GM21360 (cell line): ENCODE data around the gene STK39.

ENCODE experiments used
- ATAC-seq: cut with Tn5 transposase; IDR thresholded peaks from one replicate; pipeline ENCODE4 v1.9.1; 2021; ENCODE audit warnings: mild to moderate bottlenecking, moderate library complexity; ENCODE audit not compliant: unreplicated experiment

Gene STK39

DNA sequence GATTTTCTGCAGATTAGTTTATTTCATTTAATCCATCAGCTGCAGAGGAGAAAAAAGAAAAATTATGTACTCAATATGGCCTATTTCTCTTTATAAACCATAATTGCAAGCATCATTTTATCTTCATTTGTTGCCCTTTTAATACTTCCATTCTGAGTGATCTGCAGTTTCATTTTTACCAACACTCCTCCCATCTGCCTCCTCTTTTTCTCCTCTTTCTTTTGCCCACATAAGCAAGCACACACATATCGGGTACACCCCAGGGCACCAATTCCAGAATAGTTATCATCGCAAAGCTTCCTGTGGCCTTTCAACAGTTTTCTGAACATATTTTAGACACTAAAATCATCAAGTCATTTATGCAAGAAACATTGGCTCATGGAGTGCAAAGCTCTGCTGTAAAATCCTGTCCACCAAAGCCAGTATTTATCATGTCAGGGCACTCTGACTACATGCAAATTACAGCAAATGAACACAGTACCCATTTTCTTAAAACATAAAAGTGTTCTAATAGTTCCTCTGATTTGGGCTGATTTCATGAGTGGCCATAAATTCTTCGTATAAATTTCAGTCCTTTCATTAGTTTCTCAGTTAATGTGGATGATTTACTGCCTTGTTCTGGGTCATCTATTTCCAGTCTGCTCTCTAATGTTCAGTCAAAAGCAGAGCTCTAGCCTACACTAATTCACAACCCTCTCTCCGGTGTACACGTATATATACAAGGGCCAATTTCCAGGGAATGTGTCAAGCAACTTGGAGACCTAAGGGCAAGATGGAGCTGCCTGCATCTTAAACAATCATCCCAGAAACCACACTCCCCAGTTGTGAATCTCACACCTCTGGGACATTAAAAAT lies 281.3 kb downstream of the STK39 start:
- no peak for ATAC-seq

DNA sequence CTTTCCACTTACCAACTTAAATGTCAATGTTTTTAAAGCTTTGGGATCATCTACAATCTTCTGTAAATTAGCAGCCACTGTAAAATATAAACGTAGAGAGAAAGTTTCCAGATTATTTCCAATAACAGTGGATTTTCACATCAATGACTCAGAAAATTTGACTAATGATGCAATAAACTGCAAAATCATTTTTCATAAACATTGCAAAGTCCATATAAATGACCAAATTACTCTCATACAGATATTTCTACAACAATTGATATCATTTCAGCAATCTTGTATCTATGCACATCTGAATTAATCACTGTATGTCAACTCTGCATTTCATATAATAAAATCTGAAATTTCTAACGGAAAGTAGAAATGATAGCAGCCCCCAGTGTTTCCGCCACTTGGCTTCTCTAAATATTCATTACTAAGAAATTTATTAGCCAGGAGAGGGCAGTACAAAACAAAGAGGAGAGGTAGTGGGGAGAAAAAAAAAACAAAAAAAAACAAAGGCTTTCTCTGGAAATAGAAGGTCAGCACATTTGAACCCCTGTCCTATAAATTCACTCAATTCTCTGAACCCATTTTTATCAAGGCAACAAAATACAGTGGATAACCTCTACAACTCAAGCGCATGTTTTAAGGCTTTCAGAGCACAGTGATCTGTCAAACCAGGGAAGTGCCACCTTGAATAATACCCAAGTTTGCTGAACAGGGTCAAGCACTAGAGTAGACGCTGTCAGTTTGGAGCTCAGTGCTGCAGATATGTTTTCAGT lies 282.6 kb downstream of the STK39 start:
- ATAC-seq: no peak

DNA sequence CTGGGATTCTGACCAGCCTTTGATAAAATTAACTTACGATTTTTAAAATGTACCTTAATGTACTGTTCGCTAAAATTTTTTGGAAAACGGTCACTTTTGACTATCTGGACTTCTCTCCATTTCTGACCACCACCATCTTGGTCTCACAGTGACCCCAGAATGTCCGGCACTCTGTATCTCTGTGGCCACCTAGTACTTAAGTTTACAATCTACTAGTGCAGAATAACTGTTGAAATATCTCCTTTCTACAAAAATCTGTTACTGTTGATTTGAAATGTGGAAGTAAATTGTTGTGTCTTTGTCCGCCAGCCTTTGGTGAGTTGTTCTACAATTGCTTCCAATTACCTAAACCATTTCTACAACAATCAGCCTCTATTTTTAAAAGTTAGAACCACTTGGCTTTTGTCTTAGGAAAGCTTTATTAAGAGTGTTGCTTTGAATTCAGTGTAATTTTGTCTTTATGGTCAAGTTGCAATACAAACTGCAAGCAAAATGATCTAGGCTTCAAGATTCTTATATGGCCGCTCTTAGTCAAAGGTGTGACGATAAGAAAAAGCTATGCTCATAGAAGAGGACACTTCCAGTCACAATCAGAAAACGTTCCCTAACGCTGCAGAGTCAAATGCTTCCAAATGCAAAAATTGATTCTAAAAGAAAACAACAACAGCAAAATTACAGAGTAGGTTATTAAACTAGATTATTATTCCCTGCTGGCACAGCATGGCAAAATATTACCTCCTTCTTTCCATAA lies 283.3 kb downstream of the STK39 start:
- no peak for ATAC-seq

DNA sequence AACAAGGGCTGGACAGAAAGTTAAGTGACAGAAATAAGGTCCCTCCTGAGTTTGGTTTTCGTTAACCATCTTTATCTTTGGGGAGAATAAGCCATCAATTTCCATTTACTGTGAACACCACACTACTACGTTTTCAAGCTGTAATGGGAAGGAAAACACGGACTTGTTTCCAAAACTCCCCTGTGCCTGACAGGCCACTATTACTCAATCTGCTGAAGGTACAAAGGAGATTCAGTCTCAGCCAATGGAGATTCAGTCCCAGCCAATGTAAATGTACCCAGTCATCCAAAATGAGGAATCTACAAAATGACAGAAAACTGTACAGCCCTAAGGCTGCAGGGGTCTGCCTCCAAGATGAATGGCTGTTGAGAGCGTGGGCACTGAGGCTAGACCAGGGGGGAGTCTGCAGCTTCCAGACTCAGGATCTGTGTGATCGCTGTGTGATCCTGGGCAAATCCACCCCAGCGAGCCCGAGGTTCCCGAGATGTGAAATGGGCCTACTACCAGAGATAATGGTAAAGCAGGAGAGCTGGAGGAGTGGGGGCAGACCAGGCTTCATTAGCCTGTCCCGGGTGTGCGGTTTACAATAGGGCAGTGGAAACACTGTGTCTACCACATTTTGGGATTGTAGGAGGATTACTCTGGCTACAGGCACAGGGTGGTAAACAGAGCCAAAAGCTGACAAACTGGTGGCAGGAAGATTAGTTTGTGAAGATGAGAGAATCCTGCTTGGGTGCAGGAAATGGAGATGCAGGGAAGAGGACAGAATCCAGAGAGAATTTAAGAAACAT lies 284.8 kb downstream of the STK39 start:
- ATAC-seq: no peak

DNA sequence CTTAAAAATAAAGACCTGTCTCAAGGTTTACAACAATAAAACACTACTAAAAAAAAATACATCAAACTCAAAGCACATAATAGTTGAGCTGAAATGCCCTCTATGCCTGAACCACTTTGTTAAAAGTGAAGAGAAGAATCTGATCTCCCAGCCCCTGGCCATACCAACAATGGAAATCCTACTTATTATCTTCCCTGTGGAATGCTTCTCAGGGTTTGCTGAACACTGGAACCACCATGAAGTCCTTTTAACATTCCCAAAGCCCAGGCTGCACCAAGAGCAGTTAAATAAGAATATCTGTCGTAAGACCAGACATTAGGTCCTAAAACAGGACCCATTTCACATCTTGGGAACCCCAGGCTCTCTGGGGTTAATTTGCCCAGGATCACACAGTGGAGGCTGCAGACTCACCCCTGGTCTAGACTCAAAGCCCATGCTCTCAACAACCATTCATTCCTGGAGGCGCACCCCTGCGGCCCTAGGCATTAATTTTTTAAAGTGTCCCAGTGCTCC lies 285.8 kb downstream of the STK39 start:
- ATAC-seq: no peak

DNA sequence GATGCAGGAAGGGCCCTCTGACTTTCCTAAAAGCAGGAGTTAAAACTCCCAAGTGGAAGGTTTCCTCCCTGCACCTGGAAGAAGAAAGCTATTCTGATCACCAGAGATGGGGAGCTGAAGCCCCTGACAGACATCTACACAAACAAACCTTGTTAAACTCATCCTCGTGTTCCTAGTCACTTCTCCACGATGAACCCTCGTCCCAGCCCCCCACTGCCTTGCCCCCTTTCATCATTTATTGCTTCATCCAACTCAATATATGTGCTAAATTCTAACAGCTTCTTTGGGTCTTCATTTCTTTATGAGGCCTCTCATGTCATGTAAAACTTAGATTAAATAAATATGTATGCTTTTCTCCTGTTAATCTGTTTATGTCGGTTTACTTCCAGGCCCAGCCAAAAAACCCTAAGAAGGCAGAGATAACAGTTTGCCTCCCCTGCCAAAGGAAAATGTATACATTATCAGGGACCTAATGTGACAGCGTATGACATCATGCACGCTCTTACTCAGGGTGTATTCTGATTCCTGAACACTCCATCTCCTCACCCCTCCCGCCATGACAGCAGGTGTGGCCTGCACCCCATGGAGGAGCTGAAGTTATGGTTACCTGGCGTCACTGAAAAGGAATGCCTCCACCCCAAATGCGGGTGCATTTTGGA lies 287.2 kb downstream of the STK39 start:
- ATAC-seq: no peak

DNA sequence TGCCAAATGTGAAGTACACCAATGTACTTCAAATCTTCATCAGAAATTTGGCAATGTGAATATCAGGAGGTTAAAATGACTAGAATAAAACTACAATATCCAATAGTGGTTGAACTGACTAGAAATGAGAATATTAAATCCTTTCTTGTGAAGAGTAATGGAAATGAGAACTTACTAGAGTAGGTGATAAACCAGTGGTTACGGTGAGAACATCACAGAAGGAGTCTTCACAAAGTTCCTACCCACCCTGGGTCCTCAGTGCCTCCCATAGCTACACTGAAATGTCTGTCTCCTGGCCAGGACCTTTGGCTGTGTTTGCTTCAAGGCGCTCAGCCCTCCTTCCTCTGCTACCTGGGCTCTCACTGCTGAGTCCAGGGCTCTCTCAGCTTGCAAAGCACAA lies 289.7 kb downstream of the STK39 start:
- no peak for ATAC-seq

DNA sequence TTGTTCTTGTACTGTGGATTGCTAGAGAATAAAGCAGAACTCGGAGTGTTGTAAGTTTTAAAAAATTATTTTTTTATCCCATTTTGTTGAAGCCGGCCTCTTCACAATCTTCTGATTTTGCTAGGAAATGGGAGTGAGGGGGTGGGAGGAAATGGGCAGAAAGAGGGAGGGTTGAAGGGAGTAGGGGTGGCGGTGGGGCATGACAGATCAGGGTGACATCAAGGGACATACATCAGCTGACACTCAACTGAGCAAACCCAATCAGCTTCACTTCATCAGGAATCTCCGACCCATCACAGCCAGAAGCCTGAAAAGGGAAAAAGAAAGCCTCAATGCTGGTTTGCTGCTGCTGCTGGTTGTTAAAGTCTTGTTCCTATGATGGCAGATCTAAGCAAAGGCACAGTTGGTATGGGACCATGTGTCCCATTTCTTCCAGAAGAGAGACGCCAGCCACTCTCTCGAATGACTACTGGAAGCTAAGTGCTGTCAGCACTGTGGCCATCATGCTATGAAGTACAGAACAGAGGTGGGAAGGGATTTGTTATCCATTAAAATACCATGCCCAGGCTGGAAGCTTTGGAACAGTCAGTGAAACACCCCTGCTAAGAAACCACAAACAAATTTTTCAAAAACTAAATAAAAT lies 292.0 kb downstream of the STK39 start:
- no peak for ATAC-seq

DNA sequence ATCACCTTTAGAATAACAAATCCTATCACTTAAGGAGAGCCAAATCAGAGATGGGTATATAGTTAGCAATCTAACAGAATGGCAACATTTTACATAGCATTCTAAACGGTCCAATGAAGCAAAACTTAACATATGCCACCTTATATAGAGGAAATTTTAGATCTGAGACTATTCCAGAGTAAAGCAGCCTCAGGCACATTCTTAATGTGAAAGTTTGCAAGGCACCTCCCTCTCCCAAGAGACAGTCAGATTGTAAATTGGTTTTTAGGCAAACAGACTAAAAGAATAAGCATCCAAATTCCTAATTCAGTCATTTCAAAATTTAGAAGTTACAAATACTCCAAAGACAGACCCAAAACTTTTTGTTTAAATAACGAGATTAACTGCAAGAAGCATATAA lies 292.9 kb downstream of the STK39 start:
- ATAC-seq: no peak

DNA sequence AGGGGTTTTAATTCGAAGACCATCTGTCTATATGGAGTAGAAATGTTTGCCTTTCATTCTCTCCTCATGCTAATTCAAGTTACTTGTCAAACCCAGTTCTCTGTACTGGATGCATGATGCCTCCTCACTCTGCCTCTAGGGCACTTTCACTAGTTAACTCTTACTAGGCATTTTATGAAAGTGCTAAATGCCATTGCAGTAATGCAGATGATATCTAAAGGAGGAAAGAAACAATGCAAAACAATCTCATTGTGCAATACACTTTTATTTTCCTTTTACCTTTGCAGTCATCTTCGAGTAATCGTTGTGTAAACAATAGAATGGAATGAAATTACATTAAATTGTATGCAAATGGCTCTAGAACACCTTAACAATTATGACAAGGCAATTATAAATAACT lies 293.6 kb downstream of the STK39 start:
- ATAC-seq: no peak

DNA sequence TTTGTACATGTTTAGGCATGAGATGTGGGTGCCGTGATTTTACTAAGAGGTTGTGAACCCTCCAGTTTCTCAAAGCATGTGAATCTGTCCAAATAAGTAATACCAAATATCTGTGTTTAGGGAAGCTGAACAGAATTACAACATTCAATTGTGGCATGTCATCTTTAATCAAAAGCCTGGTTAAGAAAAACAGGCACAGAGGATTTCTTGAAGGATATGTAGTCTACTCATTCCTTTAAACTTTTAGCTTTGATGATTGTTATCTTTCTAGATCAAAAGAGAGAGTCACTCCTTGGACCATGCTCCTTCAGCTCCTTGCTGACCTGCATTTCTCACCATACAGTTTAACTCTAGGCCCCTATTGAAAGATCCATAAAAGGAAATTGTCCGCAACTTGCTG lies 296.8 kb downstream of the STK39 start:
- no peak for ATAC-seq

DNA sequence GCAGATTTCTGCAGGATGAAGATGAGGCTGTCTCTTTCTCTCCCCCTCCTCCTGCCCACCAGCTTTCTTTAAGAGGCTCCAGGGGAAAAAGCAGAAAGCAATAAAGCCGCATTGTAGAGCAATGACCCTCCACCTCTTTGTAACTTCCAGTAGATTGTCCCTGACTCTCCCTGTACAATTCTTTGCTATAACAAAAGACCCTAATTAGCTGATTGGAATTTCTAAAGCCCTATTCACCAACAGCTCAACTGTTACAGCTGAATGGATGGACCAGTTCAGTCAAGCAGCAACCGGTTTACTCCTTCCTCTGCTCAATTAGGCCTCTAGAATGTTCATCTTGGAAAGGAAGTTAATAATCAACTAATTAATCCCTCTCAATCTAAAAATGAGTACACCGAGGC lies 301.0 kb downstream of the STK39 start:
- ATAC-seq: no peak

DNA sequence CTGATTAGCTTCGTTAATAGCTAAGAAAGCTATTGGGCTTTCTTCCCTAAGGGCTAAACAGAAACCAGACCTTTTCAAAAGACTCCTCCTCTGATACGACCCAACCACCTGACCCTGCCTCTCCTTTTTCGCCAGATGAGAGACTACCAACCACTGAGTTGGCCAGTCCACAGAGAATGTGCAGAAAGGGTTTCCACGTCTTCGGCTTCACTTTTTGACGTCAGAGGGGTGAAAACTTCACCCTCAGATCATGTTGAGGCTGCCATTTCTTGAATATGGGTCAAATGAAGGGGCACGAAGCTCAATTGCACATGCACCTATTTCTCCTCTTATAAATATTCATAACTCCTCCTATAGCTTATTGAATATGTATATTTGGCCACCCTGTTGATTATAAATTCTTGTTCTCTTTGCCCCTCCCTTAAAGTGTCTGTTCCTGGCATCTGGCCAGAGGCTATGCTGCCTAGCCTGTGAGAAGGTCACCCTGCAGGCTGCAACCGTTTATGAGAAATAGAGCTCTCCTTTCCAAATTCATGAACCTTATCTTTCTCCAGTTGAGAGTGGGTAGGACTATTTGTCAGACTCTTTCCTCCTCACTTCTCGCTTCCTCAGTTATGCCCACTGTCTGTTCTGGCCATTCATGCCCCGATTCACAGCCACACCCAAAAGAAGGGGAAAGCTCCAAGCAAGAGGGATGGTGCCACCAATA lies 301.6 kb downstream of the STK39 start:
- ATAC-seq: no peak

DNA sequence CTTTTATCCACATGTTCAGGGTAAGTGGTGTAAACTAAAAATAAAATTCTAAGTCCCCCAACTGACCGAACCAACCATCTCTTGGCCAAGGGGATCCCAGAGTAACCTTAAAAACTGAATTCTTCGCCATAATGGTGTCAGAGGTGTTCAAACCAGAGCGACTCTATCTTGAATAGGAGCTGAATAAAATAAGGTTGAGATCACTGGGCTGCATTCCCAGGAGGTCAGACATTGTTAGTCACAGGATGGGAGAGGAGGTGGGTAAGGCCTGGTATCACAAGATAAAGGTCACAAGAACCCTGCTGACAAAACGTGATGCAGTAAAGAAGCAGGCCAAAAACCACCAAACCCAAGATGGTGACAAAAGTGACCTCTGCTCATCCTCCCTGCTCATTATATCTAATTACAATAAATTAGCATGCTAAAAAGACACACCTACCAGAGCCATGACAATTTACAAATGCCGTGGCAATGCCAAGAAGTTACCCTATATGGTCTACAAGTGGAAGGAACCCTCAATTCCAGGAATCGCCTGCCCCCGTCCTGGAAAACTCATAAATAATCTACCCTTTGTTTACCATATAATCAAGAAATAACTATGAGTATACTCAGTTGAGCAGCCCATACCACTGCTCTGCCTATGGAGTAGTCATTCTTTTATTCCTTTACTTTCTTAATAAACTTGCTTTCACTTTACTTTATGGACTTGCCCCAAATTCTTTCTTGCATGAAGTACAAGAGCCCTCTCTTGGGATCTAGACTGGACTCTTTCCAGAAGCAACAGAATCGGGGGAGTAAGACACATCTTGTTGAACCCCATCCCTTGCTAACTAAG lies 302.4 kb downstream of the STK39 start:
- no peak for ATAC-seq

DNA sequence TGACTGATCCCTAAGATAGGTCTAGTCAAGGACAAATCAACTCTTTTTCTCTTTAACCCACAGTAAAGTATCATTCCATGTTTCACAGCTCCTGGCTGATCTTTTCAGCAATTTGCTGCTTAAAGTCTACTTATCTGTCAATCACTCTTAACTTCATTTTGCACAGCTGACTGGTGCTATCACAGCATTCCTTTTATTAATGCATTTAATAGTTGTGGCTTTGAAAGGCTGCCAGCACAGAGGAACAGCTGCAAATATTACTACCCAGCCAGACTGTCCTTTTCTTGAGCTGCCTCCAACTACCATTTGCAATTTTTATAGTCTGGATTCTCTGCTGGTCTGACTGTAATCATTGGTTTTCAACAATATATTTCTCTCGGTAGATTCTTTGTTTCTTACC lies 303.5 kb downstream of the STK39 start:
- ATAC-seq: no peak

DNA sequence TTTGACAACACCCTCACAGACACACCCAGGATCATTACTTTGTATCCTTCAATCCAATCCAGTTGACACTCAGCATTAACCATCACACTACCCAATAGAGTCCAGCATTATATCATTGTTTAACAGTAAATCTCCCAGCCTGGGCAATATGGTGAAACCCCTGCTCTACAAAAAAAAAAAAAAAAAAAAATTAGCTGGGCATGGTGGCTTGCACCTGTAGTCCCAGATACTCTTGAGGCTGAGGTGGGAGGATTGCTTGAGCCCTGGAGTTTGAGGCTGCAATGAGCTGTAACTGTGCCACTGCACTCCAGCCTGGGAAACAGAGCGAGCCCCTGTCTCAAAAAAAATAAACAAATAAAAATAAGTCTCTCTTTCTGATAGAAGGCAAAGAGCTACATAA lies 304.0 kb downstream of the STK39 start:
- ATAC-seq: no peak

DNA sequence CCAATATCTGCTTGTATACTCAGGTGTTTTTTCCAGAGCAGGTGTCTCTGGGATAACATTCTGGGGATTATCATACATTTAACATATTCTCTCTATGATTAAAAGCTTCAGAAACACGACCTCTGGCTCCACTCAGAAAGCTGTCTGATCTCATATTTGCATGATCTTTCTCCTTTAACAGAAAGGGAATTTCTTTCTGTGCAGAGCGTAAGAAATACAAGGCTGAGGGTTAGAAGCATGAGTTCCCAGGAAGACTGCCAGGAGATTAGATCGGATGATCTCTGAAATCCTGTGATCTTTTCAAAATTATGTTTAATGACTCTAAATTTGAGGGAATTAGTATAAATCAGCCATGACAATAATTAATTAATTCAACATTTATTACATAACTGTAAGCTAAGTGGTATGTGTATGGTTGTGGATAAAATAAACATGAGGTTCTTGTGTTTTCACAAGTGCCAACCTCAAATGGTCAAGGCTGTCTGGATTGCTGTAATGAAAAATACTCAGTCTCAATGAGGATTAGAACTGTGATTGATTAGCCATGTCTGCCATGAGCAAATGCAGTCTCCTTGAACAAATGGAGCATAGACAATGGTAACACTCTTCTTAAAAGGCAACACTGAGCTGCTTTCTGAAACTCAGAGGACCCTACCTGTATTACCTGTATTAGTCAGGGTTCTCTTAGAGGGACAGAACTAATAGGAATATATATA lies 304.9 kb downstream of the STK39 start:
- no peak for ATAC-seq
